HCT116 (cell line): Measurements from ENCODE around the gene ZNF236. TPM values are rescaled to one million over a fixed set of nuclear protein-coding genes. Genes with fewer than 3 reads are reported as not detected.
A peak's percentile ranks its signal among the peaks of the same experiment; 100 is the strongest.

Experiments used
- ATAC-seq: fragments of 200-7000 bp; cut with Tn5 transposase; 2 replicates; pipeline ENCODE4 v1.9.1; 2020; ENCODE audit warnings: mild to moderate bottlenecking, moderate library complexity
- BruUV-seq: library from RNA; stranded (reverse); fragments of 400-500 nt; replicated peaks from 2 replicates; lab custom pipeline; 2021; lab: Mats Ljungman, UMichigan
- CTCF ChIA-PET: fragments of 300-600 bp; sonication (Branson Sonifier 250); formaldehyde crosslinking; loops from one replicate; lab custom pipeline; 2021; ENCODE audit warnings: antibody characterized with exemption; lab: Charles Lee
- POLR2A ChIA-PET: fragments of 300-600, 350-600 bp; sonication (Branson Sonifier 250); formaldehyde crosslinking; loops from one replicate; lab custom pipeline; 2021; ENCODE audit warnings: antibody characterized with exemption; lab: Charles Lee
- RAD21 ChIA-PET, 2 experiments: fragments of 300-600 bp; sonication (Branson Sonifier 250); formaldehyde crosslinking; loops; one replicate each; lab custom pipeline; 2023; ENCODE audit warnings: low total read pairs in 2 of 2; ENCODE audit not compliant: uncharacterized antibody in 2 of 2, unreplicated experiment in 2 of 2, low non-redundant PET in 1 of 2; lab: Charles Lee
- DNase-seq: peaks from one replicate; pipeline ENCODE4 v3.0.0-alpha.2; 2010; ENCODE audit warnings: low read depth, low spot score
- H2AFZ ChIP-seq: fragments of 200-600 bp; shearing (Covaris generic), sonication (generic); 2 replicates; pipeline ENCODE4 v1.6.1; 2017; ENCODE audit warnings: low read depth, mixed run types, mixed read lengths, antibody characterized with exemption, low read length; ENCODE audit not compliant: poor library complexity, severe bottlenecking
- H3K27ac ChIP-seq: 2 replicates; pipeline ENCODE4 v1.5.1; 2012; ENCODE audit warnings: low read depth, low read length
- H3K27me3 ChIP-seq: fragments of 200-600 bp; sonication (generic); 2 replicates; pipeline ENCODE4 v1.6.1; 2016; ENCODE audit warnings: mixed run types, low read length, mixed read lengths; ENCODE audit not compliant: insufficient read depth
- H3K36me3 ChIP-seq, 2 experiments: fragments of 200-500 bp in 1 of 2; fragments of 200-600 bp in 1 of 2; sonication (Bioruptor generic) in 1 of 2; sonication (generic) in 1 of 2; 2 replicates each; pipeline versions ENCODE4 v1.5.1 to v1.6.1; 2014 to 2016; ENCODE audit warnings: low read length in 2 of 2, inconsistent platforms in 1 of 2, mixed read lengths in 1 of 2, mixed run types in 1 of 2; ENCODE audit not compliant: insufficient read depth in 2 of 2, control insufficient read depth in 1 of 2
- H3K4me1 ChIP-seq, 2 experiments: fragments of 200-600 bp in 1 of 2; sonication (generic) in 1 of 2; 2 replicates each; pipeline versions ENCODE4 v1.5.1 to v1.6.1; 2012 to 2017; ENCODE audit warnings: low read length in 2 of 2, inconsistent platforms in 1 of 2, mild to moderate bottlenecking in 1 of 2, mixed read lengths in 1 of 2, mixed run types in 1 of 2, moderate library complexity in 1 of 2; ENCODE audit not compliant: insufficient read depth in 2 of 2, control insufficient read depth in 1 of 2
- H3K4me2 ChIP-seq: fragments of 200-600 bp; sonication (generic); 2 replicates; pipeline ENCODE4 v1.6.1; 2017; ENCODE audit warnings: mixed run types, low read length, mixed read lengths
- H3K4me3 ChIP-seq, 2 experiments: fragments of 200-600 bp in 1 of 2; sonication (generic) in 1 of 2; replicated peaks in 1 of 2; 2 replicates each; pipeline ENCODE4 v1.5.1; 2011 to 2016; ENCODE audit warnings: low read length in 2 of 2, control low read depth in 1 of 2, low read depth in 1 of 2, mild to moderate bottlenecking in 1 of 2, mixed read lengths in 1 of 2, mixed run types in 1 of 2
- H3K79me2 ChIP-seq: fragments of 200-600 bp; sonication (generic); 2 replicates; pipeline ENCODE4 v1.6.1; 2017; ENCODE audit warnings: mild to moderate bottlenecking, mixed run types, low read length, moderate library complexity, mixed read lengths; ENCODE audit not compliant: insufficient read depth
- H3K9ac ChIP-seq: fragments of 200-600 bp; sonication (generic); 2 replicates; pipeline ENCODE4 v1.6.1; 2016; ENCODE audit warnings: low read length, mixed read lengths
- H3K9me2 ChIP-seq: fragments of 200-600 bp; sonication (generic), shearing (Covaris generic); 2 replicates; pipeline ENCODE4 v1.6.1; 2017; ENCODE audit warnings: mixed run types, mild to moderate bottlenecking, moderate library complexity; ENCODE audit not compliant: insufficient read depth
- H3K9me3 ChIP-seq, 2 experiments: fragments of 200-500 bp in 1 of 2; fragments of 200-600 bp in 1 of 2; sonication (Bioruptor generic) in 1 of 2; sonication (generic) in 1 of 2; 2 replicates each; pipeline ENCODE4 v1.6.1; 2014 to 2017; ENCODE audit warnings: low read length in 2 of 2, mixed read lengths in 2 of 2, inconsistent platforms in 1 of 2, low read depth in 1 of 2, mild to moderate bottlenecking in 1 of 2, mixed run types in 1 of 2, moderate library complexity in 1 of 2; ENCODE audit not compliant: control insufficient read depth in 1 of 2, insufficient read depth in 1 of 2
- H4K20me1 ChIP-seq: fragments of 200-600 bp; sonication (generic), shearing (Covaris generic); 2 replicates; pipeline ENCODE4 v1.6.1; 2017; ENCODE audit warnings: mixed run types, mild to moderate bottlenecking, moderate library complexity; ENCODE audit not compliant: insufficient read depth
- CBX3 ChIP-seq: IDR thresholded peaks from 2 replicates; pipeline ENCODE4 v1.6.1; 2012; ENCODE audit warnings: low read depth
- EGR1 ChIP-seq: IDR thresholded peaks from 2 replicates; pipeline ENCODE4 v1.6.1; 2012; ENCODE audit warnings: low read depth
- EZH2 ChIP-seq: fragments of 200-600 bp; sonication (generic); IDR thresholded peaks from 2 replicates; pipeline ENCODE4 v1.6.1; 2017; ENCODE audit warnings: antibody characterized with exemption, mixed run types
- POLR2A ChIP-seq: IDR thresholded peaks from 2 replicates; pipeline ENCODE4 v1.7.0; 2011; ENCODE audit warnings: borderline replicate concordance; ENCODE audit not compliant: insufficient read depth, insufficient read length; ENCODE audit errors: extremely low read depth
- intact Hi-C: fragments of 100-400 bp; cut with micrococcal nuclease; formaldehyde crosslinking; loops from 2 replicates; pipeline ENCODE4 v1.10.0; 2022
- total RNA-seq: library from RNA; stranded (reverse); gene quantifications from one replicate; pipeline ENCODE4 v1.2.1, GENCODE V29; 2021; ENCODE audit not compliant: unreplicated experiment

Gene ZNF236
- total RNA-seq, 1 experiment from 2014 or later, result 15.0 TPM

DNA sequence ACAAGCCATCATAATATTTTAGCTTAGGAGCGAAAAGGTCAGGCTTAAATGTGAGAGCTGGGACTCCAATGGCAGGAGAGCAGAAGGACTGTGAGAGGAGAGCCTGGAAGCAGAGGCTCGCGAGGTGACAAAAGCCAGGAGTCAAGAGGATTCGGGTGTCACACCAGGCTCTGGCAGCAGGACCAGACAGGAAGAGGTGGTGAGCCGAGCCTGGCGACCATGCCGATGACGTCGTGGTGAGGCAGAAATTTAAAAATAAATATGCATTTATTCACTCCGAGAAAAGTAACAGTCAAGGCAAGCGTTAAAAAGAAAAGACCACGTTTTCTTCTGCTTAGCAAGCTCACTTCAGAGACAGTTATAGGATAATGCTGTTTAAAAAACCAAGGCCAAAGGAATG lies 31.3 kb upstream of the ZNF236 start:
- no peak for TF ChIP-seq EGR1
- no peak for TF ChIP-seq POLR2A
- H3K9me2 ChIP-seq, result no peaks in the 10 kb centered on the region
- ATAC-seq, result no peak
- H3K4me3 ChIP-seq, result no peak overlapping the region
- H2AFZ ChIP-seq, result no peak overlapping the region
- H3K27ac ChIP-seq, result no peak overlapping the region
- no peaks in the 10 kb centered on the region for H3K4me1 ChIP-seq
- H3K36me3 ChIP-seq, result no peaks in the 10 kb centered on the region
- peaks cover 0 to 3% of the 10 kb centered on the region in 2 experiments; a peak in 2 of 4 replicates for H3K9me3 ChIP-seq
- ChIA-PET RAD21 (no interaction called here), POLR2A (no interaction called here), CTCF (no interaction called here)
- BruUV-seq, result no TSS peak
- no peak overlapping the region for H3K4me2 ChIP-seq
- no peaks in the 10 kb centered on the region for H3K79me2 ChIP-seq
- no peak for DNase-seq
- H3K9ac ChIP-seq, result no peak overlapping the region
- intact Hi-C loops, result no loop called here
- no peaks in the 10 kb centered on the region for H4K20me1 ChIP-seq
- H3K27me3 ChIP-seq, result no peaks in the 10 kb centered on the region

DNA sequence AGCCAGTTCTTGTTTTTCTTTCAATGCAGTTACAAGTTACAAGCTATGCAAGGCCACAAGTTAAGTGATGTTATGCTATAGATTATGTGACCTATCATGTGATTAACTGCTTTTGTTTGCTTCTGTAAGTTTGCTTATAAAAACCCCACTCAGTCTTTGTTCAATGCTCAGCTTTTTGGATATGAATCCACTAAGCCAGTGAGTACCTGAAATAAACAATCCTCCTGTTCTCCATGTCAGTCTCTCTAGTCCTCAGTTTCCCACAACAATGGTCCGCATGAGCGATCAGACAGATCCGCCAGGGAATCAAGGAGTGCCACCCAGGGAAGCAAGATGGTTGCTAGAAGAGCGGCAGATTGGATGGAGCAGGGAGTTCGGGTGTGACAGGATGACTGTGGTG lies 30.7 kb upstream of the ZNF236 start:
- Histone ChIP-seq H3K36me3 (no peaks in the 10 kb centered on the region), H3K27me3 (no peaks in the 10 kb centered on the region), H3K9ac (no peak overlapping the region), H2AFZ (no peak overlapping the region), H3K9me3 (peaks cover 0 to 3% of the 10 kb centered on the region in 2 experiments; a peak in 2 of 4 replicates), H3K79me2 (no peaks in the 10 kb centered on the region), H3K27ac (no peak overlapping the region), H3K4me1 (no peaks in the 10 kb centered on the region), H3K4me3 (no peak overlapping the region), H3K9me2 (no peaks in the 10 kb centered on the region), H3K4me2 (no peak overlapping the region), H4K20me1 (no peaks in the 10 kb centered on the region)
- ChIA-PET RAD21 (no interaction called here), POLR2A (no interaction called here), CTCF (no interaction called here)
- intact Hi-C loops, result no loop called here
- peak; percentile 60; the same call in 1 of the 2 replicates for TF ChIP-seq CBX3
- TF ChIP-seq EZH2, result no peak
- DNase-seq (no peak), ATAC-seq (no peak)
- BruUV-seq, result no TSS peak
